ENCODE data around the gene NLGN1.

NLGN1 gene

DNA sequence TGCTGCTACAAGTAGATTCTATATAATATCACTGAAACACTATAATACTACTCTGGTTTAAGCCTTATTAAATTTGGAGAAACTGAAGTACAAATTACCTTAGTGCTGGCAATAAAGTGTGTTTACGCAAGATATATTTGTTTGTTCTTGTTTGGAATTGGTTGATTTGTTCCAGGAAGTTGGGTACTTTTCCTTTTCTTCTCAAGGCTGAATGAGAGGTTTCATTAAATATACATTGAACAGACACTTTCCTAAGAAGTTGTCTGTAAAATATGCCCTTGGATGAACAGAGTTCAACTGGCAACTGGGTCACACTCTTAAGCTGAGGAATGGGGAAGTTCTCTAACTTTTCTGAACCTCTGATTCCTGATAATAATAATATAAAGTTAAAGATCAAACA lies 919.5 kb downstream of the NLGN1 start:
- DNase-seq, result no peak

DNA sequence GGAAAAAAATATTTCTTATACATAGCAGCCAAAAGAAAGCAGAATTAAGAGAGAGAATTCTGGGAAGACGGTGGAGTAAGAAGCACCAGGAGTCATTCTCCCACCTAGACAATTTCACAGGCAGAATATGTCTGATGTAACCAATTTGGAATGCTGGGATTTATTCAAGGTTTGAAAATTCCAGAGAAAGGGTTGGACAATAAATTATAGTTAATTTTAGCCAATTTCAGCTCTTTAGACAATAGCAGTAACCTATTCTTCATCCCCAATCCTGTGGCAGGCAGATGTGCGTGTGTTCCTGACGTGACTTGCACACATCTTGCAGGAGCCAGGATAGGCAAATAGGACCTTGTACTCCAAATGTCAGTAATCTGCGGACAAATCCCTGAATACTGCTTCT lies 920.6 kb downstream of the NLGN1 start:
- no peak for DNase-seq

DNA sequence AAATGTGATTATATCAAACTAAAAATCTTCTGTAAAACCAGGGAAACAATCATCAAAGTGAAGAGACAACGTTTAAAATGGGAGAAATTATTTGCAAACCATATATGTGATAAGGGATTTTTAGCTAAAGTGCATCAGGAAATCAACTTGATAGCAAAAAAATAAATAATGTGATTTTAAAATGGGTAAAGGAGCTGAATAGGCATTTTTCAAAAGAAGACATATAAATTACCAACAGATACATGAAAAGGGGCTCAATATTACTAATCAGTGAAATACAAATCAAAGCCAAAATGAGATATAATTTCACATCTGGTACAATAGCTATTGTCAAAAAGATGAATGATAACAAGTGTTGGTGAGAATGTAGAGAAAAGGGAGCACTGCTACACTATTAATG lies 924.0 kb downstream of the NLGN1 start:
- DNase-seq, result no peak

DNA sequence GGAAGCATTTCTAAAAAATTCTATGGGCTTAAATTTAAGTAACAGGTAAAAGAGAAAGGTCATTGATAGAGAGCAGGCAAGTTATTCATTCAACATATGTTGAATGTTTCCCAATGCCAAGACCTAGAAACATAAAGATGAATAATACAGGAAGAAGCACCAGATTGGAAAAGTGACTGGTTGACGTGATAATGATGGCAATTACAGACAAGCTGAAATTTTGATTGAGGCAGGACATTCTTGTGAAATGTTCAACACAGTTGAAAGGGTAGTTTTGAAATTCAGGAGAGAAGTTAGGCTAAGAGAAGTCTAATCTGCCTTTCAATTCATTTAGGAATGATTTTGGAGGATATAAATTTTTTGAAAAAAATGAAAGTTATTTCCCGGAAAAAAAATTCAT lies 925.2 kb downstream of the NLGN1 start:
- no peak for DNase-seq

DNA sequence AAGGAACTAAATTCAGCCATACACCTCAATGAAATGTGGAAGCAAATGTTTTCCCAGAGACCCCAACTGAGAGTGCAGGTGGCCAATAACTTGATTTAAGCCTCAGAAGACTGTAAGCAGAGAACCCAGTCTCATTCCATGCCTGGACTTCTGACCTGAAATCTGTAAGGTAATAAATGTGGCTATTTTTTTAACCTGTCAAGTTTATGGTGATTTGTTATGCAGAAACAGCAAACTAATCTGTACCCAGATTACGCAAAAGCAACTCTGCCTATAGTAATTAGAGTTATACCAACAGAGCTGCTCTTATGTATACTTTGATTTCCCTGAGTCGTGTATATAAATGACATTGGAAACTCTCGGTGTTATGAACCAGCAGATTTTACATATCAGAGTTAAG lies 927.6 kb downstream of the NLGN1 start:
- DNase-seq, result no peak

DNA sequence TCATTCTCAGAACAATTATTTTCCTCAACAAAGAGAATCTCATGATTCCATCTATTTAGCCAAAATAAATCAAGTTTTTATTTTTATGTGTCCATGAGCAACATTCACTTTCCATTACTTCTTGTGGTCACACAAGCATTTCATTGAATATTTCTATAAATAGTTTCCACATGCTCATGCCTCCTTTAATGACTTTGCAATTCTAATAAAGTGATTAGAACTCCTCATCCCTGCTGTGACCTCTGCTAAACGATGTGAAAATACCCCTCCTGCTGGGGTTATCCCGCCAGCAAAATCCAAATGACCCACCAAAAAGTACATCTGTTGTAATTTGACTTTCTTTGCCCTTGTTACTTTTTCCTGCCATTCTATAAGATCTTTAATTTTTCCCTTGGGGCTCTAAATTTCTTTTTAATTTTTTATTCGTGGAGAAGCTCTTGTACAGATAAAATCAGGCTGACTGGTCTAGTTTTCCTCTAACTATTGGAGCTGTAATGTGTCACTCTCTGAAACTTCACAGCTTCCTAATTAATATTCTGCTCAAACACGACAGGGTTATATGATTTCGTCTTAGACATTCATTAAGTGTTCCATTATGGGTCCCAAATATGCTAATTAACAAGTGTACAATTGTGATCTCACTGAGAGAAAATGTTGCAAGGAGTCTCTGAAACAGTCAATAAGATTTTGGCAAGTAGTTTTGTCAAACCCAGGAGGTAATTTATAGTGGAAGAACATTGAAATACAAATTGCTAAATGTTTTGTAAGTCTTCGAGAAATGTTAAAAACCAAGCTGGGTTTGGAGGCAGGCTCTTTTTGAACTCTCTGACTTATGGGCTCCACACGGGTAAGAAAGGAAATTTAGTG lies 928.5 kb downstream of the NLGN1 start:
- no peak for DNase-seq

DNA sequence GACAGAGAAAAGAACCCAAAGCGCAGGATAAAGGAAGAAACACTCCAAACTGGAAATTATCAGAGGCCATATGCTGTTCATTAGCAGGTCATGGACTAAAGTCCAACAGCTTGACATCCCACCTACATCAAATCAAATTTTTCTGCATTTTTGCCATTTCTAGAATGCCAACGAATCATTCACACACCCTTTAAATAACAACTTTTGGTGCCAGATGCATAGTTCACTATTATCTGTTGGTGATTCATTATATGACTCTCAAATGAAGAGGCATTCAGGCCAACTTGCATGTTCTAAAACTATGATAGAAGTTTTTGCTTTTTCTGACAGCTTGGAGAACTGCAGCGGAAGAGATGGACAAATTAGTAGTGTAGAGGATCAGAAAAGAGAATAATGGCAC lies 931.8 kb downstream of the NLGN1 start:
- no peak for DNase-seq

DNA sequence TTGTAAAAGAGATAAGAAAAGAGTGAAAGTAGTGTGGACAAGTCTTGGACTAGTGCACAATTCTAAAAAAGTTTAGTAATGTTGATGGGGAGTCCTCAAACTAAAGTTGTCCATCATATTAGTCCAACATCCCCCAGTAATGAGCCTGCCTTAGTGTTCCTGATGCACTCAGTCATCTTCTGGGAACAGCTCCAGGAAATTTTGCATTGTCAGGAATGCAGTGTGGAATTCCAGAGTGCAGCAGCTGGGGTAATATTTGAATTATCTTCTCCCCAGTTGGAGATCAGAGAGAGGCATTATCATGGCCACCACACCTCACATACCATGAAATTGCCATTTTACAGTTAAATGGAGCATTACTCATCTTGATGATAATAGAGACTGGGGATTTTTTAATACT lies 932.8 kb downstream of the NLGN1 start:
- DNase-seq, result no peak

DNA sequence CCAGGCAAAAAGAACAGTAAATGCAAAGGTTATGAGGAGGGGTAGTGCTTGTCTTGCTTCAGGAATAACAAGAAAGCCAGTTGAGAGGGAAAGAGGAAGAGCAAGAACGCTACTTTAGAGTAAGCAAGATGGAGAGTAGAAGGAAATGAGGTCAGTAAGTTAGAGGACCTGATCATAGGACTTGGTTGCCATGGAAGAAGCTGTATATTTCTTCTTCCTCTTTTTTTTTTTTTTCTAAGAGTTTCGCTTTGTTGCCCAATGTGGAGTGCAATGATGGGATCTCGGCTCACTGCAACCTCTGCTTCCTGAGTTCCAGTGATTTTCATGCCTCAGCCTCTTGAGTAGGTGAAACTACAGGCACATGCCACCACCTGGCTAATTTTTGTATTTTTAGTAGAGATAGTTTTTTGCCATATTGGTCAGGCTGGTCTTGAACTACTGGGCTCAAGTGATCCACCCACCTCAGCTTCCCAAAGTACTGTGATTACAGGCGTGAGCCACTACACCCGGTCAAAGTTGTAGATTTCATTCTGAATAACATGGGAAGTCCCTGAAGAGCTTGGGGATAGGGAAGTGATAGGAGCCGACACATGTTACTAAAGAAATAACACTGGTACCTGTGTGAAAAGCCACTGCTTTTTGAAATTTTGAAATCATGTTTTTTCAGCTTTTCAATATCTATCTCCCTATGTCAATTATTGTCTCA lies 933.7 kb downstream of the NLGN1 start:
- DNase-seq, result no peak

DNA sequence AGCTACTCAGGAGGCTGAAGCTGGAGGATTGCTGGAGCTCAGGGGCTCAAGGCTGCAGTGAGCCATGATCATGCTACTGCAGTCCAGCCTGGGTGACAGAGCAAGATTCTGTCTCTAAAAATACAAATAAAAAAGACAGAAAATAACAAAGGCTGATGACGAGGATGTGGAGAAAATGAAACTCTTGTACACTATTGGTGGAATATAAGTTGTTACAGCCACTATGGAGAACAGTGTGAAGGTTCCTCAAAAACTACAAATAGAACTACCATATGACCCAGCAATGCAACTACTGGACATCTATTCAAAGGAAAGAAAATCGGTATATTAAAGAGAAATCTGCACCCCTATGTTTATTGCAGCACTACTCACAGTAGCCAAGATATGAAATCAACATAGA lies 934.8 kb downstream of the NLGN1 start:
- no peak for DNase-seq

DNA sequence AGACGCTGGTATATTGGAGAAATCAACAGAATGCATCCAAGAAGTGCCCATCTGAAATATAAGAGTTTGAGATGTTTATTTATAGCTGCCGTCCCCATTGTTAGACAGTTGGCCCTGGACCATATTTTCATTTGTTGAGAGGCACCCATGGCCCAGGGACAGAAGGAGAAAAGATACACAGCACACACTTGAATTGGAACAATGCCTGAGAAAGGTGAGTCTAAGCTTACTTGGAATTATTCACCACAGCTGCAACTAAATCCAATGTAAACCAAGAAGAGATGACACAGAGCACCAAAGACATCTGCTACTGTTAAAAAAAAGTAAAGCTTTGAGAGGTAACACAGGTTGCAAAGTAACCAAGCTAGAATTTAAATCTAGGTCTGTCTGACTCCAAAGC lies 936.1 kb downstream of the NLGN1 start:
- DNase-seq, result no peak

DNA sequence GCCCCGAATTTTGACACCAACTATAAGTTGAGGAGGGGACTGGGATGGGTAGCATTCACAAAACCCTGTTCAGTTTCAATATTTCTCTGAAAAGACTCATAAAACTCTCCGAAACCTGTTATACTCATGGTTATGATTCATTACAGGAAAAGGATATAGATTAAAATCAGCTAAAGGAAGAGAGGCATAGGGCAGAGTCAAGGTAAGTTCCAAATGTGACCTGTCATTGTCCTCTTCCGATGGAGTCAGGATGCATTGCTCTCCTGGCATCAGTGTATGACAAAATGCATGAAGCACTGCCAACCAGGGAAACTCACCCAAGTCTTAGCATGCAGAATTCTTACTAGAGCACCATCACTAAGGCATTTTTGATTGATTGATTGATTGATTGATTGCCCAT lies 936.6 kb downstream of the NLGN1 start:
- DNase-seq, result no peak

DNA sequence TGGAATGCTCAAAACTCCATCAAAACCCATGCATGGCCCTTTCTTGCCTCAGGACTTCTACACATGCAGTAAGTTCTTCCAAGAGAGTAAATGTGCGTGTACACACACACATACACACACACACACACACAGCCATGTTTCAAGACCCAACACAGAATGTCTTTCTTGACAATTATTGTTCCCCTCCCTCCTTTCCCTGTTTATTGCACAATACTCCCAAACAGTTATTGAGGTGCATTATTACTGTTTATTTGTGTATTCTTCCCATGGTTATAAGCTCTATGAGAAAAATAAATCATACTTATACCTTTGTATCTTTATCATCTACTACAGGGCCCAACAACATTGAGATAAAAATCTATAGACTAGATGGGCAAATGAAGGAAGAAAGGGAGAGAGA lies 937.8 kb downstream of the NLGN1 start:
- no peak for DNase-seq

DNA sequence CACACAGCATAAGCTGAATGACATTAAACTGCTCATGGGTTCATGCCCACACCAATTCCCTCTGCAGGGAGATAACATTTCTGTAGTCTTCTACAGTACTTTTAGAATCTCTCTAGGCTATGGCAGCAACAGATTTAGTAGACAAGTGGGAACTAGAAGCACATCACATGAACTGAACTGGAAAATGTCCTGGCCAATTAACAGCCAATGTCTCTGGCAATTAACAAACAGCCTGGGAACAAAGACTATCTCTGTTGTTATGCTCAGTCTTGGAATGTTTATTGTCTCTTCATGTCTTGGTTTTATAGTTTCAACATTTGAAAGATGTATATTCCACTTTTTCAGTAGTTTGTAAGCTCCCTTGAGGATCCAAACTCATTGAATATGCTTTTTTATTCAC lies 938.4 kb downstream of the NLGN1 start:
- DNase-seq, result no peak

All from islet precursor cell (in vitro differentiated cells).